Measurements from ENCODE around the gene RPL27.
A peak's percentile ranks its signal among the peaks of the same experiment; 100 is the strongest.

DNA sequence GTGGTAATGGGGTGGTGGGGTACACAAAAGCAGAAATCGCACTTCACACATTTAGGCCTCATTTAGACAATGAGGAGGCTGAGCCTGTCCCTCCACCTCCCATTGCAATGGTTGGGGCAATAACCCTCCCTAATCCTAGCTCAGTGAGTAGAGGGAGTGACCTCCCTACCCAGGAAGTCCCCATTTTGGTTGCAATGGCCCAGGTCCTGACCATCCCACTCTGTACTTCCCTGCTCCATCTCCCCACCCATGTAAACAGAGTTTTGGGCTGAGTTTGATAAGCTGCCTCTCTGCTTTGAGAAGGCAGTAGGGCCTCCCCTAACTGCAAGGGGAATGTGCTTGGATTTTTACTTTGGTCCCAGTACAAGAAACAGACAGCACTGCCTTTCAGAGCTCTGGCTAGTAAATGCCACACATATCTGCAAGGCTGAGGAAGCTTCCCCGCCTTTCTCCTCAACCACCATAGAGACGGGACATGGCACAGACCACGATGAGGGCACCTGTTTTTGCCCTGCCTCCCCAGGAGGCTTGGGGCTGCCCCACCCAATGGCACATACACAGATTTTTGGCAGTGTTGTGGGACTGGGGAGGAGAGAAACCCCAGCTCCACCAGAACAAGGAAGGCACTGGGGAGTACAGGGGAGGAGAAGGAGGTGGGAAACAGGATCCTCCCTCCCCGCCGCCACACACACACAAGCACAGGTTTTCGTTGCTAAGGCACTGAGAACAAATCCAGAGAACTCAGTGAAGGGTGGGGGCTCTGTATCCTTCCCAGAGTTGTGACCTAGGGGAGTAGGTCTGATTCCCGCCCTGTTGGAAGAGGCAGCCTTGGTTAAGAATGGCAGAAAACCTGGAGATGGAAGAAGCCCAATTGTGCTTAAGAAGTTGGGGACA is 16.7 kb downstream of the RPL27 start:
- TF ChIP-seq POLR2AphosphoS5 (IDR thresholded peaks at IDR 0.05; ENCODE audit: low read depth, low read length) (peak; percentile 27; the same call in 1 of the 2 replicates), SIN3A (IDR thresholded peaks at IDR 0.05; ENCODE audit: borderline replicate concordance, insufficient read depth, low read length) (no peak)
- TF ChIP-seq, protein P1, sequence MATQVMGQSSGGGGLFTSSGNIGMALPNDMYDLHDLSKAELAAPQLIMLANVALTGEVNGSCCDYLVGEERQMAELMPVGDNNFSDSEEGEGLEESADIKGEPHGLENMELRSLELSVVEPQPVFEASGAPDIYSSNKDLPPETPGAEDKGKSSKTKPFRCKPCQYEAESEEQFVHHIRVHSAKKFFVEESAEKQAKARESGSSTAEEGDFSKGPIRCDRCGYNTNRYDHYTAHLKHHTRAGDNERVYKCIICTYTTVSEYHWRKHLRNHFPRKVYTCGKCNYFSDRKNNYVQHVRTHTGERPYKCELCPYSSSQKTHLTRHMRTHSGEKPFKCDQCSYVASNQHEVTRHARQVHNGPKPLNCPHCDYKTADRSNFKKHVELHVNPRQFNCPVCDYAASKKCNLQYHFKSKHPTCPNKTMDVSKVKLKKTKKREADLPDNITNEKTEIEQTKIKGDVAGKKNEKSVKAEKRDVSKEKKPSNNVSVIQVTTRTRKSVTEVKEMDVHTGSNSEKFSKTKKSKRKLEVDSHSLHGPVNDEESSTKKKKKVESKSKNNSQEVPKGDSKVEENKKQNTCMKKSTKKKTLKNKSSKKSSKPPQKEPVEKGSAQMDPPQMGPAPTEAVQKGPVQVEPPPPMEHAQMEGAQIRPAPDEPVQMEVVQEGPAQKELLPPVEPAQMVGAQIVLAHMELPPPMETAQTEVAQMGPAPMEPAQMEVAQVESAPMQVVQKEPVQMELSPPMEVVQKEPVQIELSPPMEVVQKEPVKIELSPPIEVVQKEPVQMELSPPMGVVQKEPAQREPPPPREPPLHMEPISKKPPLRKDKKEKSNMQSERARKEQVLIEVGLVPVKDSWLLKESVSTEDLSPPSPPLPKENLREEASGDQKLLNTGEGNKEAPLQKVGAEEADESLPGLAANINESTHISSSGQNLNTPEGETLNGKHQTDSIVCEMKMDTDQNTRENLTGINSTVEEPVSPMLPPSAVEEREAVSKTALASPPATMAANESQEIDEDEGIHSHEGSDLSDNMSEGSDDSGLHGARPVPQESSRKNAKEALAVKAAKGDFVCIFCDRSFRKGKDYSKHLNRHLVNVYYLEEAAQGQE (IDR thresholded peaks at IDR 0.05; ENCODE audit: insufficient read depth in 1 of 2, low read depth in 2 of 2, low read length in 2 of 2), result no peak

Data from PFSK-1 (cell line).